ENCODE results near the gene MAPK8.

MAPK8 gene

DNA sequence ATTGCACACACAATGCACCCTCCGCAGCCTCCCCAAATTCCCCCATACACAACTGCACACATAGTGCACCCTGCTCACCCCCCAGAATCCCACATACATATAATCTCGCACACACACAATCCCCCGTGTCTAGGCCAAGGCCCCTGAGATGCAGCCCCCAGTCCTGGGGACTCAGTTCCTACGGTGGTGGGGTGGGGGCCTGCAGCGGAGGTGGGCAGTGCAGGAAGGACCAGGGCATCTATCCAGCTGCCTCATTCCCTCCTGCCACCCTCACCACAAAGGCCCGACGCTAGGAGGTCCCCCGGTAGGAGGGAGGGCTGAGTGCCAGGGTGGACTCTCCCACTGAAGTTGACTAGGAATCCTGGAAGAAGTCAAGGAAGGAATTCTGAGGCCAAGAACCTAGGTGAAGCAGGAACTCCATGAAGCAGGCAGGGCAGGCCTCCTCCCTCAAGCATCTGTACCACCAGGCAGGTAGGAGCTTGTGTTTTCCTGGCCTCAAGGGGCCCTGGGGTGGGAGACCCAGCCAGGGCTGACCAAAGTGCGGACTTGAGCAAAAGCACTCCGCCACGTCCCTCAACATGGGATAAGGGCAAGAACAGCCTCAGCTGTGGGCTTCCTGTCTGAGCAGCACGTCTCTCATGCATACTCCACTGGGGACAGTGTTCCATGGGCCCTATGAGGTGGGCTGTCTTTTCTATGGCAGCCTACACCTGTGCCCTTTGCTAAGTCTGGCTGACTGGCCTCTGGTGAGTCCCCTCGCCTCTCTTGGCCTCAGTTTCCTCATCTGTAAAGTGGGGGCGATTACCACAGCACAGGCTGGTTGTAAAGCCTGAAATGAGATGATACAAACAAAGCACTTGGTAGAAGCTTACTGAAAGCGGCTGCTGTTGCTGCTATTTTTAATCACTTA, 145.7 kb downstream of the MAPK8 start:
- no peak for DNase-seq

DNA sequence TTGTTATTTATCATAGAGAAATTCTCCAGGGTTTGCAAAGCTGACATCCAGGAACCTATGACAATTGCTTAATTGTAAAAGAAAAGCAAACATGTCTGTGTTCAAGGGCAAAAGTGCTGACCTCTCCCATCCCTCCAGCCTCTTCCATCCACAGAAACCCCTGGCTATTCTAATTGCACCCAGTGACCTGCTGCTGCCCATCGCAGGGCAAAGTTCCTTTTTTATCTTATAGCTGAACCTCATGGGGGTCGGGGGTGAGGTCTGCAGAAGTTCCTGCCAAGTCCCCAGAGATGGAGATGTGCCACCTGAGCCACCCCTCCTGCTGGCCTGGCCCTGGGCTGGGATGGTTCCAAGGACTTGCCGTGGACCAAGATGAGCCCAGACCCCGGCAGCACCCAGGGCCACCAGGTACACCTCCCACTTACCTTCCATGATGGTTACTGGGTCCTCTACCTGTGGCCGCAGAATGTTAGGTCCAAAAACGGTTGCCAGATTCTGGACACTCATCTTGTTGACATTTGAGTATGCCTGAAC, 146.5 kb downstream of the MAPK8 start:
- DNase-seq = no peak

DNA sequence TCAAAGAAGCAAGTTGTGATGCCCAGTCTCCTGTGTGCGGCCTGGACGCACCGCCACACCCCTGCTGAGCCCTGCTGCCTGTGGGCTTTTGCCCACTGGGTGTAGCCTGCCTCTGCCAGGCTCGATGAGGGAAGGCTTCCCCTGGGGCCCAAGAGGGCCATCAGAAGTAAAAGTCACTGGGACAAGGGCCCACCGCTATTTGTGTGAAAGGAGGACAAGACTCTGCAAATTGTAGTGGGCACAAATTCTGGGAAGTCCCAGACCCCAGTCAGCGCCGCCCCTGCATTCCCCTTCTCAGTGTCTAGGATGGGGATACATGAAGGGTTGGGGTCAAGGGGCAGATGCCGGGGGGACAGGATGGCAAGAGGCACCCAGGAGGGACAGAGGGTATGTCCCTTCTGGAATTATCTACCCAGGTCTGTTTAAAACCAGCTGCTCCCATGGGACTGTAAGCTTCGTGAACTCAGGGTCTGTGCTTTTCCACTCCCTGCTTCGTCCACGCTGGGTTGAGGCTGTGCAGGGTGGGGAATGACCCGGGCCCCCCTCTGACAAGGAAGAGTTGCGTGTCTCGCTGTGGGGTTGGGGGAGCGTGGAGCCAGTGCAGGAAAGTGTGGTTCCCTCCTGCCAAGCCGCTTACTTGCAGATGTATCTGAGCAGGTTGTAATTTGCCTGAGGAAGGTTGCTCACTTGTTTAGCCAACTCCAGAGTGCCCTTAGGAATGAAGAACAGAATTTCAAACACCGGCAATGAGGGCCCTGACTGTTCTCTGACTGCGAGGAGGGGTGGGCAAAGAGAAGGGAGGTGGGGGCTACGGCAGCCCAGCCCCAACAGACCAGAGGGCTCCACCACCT, 147.2 kb downstream of the MAPK8 start:
- no peak for DNase-seq

DNA sequence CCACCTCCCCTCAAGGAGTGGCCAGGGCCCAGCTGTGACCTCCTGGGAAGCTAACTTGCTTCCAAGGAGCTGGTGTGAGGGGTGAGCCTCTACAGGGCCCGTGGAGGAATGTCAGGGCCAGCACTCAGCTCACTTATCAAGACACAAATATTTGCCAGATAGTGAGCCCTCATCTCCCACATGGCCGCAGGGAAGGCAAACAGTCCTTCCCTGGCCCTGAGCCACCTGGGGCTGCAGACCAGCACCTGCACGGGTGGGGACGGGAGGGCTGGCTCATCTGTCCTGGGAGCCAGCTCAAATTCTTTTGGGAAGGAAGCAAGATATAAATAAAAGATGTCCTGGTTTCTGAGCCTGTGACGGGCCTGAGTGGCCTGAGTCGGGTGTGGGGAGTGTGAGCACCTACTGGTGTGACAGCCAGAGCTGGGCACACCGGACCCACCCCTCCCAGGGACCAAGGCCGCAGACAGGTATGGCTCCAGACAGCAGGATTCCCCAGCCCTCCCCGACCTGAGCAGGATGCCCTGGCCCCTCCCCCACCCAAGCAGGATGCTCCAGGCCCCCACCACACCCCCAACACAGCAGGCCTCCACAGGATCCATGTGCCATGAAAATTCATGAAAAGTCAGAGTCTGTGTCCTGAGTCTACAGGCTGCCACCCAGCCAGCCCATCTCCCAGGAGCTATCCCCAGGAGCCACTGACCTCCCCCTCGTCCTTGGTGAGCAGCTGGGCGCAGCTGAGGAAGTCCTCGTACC, 148.0 kb downstream of the MAPK8 start:
- no peak for DNase-seq

DNA sequence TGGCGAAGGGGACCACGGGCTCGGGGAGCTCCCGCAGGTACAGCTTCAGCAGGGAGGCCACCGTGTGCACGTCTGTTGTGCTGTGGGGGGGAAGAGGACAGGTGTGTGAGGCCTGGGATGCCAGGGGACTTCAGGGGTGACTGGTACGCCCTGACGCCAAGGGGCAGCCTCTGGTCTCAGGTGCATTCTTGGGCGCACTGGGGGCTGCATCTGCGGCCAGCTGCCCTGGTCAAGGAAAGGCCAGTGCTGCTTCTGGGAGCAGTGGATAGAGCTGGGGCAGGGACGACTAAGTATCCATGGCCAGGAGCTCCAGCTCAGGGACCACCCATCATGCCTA, 148.5 kb downstream of the MAPK8 start:
- no peak for DNase-seq

DNA sequence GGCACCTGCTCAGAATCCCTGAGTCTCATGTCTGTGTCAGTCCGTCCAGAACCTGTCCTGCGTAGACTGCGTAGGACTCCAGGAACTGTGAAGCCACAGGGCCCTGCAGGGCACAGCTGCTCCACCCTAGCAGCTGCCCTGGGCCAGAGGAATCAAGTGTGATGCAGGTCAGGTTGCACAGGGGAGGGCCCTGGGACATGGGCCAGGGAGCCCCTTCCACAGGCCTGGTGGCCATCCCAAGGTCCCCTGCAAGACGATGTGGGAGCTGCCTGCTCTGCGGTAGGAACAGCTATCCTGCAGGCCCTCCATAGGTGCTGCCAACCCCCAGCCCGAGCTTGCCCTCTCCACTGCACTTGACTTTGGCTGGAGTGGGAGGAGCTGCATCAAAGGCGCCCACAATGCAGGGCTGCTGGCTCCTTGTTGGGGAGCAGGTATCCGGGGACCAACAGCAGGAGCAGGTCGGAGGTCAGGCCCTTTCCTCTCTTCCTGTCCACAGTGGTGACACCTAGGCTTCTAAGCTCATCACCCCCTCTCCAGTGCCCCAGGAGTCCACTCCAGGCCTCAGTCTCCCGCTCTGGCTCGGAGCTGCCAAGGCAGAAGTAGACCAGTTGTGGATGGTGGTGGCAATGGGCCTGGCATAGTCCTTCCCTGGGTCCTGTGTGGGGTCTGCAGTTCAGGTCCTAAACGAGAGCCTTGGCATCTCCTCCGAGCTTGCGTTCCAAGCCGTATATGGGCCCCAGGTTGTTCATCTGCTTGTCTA, 149.1 kb downstream of the MAPK8 start:
- no peak for DNase-seq

DNA sequence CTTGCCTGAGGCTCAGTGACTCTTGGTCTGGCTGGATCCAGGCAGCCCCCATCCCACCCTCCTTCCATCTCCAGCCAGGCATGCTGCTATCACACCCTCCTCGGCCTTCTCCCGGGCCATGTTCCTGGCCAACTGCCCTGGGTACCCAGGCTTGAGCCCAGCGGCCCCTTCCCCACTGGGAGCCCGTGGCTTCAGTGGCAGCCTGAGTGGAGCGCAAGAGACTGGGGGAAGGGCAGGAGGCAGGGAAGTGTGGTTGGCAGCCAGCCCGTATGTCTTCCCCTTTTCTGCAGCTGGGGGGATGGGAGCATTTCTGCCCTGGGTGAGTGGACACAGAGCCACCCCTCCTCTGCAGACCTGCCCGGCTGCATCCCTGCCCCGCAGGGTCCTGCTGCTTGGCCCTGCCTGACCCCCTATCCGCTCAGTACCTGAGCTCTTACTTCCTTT, 149.9 kb downstream of the MAPK8 start:
- no peak for DNase-seq

DNA sequence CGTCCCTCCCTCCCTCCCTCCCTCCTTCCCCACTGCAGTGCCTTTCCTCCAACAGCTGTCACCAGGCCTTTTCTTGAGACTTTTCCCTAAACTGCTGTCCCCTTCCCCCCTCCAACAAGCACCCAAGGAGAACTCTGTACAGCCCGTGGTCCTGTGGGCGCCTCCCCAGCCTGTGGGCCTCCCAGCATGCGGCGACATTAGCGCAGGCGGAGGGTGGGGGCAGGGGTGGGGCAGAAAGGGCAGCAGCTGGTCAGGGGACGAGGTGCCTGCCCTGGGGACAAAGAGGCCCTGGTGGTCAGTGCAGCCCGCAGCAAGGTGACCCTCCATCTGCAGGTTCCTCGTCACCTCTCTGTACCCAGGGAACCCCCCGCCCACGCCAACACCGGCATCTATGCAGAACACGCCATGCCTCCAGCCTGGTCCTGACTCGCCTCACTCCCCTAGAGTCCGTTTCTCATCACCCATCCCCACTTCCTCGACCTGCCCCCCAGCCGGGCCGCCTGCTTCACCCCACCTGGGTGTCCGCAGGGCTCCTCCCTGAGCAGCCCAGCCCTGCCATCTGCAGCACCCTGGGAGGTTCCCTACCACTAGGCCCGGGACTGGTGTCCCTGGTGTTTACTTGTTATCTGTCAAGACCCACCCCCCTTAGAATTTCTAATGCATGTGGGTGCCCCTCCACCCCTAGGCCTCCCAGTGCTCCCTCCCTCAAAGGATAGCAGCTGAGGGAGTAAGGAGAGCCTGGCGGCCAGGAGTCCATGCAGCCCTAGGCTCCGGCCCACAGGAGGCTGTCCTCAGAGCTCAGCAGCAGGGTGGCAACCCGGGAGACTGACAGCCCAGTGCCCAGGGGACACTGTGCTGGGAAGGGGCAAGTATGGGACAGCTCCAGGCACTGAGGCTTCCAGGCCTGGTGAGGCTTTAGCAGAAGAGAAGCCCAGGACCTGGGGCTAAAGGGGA, 150.6 kb downstream of the MAPK8 start:
- DNase-seq = no peak

DNA sequence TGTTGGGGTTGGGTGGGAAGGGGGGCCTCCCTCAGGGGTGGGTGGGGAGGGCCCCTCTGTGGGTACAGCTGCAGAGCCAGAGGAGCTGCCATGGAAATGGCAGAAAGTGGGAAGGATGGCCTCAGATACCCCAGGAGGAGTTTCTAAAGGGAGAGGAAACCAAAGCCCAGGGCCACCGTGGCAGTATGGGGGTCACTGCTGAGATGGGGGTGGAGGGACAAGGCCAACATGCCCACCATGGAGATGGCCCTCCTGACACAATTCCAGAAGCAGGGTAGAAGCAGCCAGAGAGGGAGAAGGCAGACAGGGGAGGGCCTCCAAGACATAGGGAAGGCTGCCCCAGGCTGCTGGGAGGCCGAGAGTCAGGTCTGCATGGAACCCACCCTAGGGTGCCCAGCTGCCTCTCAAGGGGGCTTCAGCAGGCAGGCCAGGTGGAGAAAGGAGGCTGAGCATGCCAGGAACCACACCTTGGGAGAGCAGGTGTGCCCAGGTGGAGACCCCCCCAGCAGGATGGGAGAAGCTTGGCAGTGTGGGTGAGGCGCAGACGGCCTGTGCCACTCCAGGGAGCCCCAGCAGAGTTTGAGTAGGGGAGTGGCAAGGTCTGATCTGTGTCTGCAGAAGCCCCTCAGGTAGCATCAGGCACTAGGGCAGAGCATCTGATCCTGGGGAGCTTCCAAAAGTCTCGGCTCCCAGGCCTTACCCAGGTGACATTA, 151.6 kb downstream of the MAPK8 start:
- DNase-seq = no peak

DNA sequence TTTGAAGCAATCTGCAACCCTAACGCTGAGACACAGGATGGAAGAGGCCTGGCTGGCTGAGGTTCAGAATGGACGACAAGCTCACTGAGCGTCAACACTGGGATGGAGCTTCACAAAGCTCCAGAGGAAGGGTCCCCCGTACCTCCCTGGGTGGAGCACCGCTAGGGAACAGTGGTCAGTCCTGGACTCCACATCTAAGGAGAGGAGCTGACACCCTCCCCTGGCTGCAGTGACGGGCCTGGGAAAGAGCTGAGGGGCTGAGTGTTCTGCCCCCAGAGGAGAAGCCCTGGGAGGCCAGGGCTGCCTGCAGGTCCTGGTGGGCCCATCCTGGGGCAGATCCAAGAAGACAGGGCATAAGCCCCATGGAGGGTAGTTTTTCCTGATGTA, 152.2 kb downstream of the MAPK8 start:
- DNase-seq = no peak

DNA sequence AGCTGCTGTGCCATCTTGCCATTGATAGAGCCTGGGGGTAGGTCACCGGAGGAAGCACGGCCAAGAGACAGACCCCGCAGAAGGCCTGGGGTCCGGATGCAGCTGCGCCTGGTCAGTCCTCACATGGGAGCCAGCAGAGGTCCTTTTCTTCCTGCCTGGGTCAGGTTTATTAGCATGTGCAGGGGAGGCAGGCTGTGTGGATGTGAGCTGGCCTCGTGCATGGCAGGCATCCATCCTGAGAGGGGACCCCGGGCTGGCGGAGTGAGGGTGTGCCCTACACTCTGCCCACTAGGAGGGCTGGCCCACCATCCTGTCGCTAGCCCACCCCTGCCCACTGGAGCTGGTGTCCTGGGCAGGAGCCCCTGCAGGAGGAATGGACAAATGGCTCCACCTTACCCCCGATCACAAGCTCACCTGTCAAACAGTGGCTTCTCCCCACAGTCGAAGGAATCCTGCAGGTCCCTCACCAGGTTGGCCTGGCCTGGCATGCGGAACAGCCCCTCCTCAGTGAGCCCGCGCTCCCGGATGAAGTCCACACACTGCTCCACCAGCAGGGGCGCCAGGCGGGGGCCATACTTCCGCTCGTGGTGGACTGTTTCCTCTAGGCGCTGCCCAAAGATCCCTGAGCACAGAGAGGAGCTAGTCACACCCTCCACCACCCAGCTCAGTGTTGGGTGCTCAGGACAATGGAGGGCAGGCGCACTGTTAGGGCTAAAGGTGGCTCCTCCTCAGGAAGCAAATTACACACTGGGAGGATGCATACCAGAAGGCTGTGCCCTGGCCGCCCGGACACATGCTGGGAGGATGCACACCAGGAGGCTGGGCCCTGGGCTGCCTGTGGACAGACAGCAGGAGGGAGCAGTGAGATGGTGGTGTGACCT, 153.0 kb downstream of the MAPK8 start:
- DNase-seq = no peak

DNA sequence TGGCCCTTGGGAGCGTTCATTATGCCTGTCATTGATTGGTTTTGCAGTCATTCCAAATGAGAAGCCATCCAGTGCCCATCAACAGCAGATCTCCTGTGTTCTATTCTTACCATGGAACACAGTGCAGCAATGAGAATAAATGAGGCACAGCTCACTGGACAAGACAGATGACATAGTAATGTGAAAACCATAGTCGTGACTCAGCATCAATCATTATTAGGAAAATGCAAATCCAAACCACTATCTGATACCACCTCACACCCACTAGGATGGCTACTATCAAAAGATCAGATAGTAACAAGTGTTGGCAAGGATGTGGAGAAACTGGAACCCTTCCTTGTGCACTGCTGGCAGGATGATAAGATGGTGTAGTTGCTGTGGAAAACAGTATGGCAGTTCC, 153.7 kb downstream of the MAPK8 start:
- DNase-seq = no peak

DNA sequence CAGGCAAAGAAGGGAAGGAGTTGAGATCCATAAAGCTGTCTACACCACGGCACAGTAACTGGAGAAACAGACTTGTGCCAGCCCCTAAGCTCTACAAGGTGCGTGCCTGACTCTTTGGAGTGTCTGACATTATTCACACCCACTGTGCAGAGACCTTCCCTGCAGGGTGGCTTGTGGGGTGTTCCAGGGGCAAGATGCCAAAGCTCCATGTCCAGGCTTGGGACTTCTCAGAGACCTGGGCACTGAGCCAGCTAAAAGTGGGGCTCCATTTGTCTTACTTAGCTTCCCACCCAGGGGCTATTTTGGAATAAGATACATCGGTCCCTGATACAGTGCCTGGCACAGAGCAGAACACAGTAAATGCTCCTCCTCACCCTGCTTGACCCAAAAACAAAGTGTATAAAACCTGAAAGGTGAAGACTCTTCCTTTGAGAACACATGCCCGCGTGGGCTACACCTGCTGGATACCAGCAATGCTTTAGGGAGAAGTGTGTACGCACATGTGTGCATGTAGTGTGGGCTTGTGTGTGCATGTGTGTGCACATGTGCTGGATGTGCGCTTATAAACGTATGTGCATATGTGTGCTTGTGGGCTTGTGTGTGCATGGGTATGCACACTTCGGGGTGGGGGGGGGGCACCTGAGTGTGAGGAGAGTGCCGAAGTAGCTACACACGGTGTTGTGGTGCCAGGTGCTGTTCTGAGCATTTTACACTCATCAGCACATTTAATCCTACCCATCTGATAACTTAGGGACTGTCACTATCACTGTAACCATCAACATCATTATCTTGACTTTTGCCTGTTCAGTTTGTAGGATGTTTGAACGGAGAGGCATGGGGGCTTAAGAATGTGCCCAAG, 155.4 kb downstream of the MAPK8 start:
- DNase-seq = no peak

DNA sequence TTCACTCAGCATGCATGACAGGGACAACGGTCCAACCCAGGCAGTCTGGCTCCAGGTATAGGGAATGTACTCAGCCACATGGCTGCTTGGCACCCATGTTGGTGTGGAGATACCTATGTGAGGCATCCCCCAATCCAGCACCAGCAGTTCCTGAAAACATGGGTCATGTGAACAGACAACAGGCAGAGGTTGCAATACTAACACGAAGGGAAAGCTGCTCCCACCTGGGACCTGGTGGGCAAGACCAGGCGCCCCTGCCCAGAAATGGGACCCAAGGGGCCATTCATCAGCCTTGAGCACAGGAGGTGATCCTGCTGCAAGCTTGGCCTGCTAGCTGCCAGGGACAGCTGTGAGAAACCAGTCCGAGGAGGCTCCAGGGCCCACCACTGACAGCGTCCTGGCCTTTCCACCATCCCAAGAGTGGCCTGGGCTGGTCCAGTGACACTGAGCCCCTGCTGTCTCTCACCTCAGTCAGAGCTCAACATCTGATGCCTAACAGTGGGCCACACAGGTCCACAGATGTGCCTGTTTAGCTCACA, 156.1 kb downstream of the MAPK8 start:
- no peak for DNase-seq

DNA sequence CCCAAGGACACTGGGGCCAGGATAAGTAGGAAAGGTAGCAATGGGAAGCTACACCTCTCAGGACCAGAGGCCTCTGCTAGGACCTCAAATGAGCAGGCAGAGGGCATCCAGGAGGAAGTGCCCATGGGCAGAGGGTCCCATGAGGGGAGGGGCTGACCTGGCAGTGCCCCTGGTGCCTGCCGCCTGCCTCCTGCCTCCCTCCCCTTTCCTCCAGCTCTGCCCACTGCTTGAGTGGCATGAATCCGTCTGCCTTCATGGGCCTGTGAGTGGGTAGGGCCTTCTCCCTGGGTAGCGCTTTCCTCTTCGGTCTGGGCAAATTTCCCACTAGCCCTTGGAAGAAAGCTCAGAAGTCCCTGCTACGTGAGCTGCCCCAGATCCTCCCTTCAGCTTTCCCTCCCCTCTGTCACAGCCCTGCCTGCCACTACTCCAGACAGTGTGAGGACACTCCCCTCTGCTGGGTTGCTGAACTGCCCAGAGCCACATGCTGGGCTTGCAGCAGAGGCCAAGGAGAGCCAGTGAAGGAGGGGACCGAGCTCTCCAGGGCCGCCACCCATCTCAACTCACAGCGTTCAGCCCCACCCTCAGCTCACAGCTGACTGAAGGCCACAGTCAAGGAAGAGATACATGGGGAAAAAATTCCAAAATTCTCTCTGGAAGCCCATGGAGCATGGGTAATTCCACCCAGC, 157.0 kb downstream of the MAPK8 start:
- DNase-seq = no peak

DNA sequence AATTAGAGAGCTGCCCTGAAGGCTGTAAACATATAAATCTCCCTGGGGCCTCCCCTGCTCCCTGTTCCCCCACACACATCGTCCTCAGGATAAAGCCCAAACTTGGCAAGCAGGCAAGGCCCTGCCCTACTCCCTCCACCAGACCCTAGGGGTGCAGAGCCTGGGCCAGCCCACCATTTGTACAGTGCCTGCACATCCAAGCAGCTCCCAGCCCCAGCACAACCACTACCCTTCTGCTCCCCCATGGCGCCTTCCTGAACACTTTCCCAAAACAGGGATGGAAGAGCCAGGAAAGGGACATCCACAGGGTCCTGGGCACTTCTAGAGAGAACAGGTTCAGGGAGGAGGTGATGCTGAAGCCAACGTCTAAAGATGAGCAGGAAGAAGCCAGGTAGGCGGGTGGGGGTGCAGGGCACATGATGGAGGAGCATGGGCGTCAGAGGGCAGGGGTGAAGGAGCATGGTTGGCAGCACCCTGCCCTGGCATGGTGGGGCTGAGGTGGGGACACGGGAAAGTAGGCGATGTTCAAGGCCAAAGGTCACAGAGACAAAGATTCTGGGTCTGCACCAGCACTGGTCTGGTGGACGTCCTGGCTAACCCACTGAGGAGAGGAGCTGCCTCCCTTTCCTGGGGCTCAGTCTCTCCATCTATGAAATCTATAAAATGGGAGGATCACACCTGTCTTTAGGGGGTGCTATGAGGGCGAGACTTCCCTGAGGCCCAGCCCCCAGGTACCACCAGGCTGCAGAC, 157.8 kb downstream of the MAPK8 start:
- no peak for DNase-seq

All from SHP77 treated with DMSO at 0.1 percent for 48 hours (cell line).